HepG2 (cell line): ENCODE data around the gene ACADS. TPM values are rescaled to one million over a fixed set of nuclear protein-coding genes. Genes with fewer than 3 reads are reported as not detected.

ENCODE experiments used
- ATAC-seq: fragments of 200-7000 bp; cut with Tn5 transposase; 3 replicates; pipeline ENCODE4 v1.9.1; 2020; ENCODE audit warnings: mild to moderate bottlenecking, moderate library complexity
- BruUV-seq: library from RNA; stranded (reverse); fragments of 400-500 nt; replicated peaks from 2 replicates; lab custom pipeline; 2021; lab: Mats Ljungman, UMichigan
- CTCF ChIA-PET: fragments of 300-600 bp; formaldehyde crosslinking; extraction: SDS; loops from one replicate; lab custom pipeline; 2021; ENCODE audit warnings: low total read pairs, inconsistent platforms, low intra/inter-chr PET ratio; lab: Yijun Ruan, JAX
- POLR2A ChIA-PET: fragments of 350-600 bp; sonication (Branson Sonifier 250); formaldehyde crosslinking; loops from one replicate; lab custom pipeline; 2020; ENCODE audit warnings: antibody characterized with exemption, inconsistent platforms; lab: Yijun Ruan, JAX
- DNase-seq: peaks from one replicate; pipeline ENCODE4 v3.0.0-alpha.2; 2015; ENCODE audit warnings: low spot score
- FAIRE-seq: peaks from 3 replicates; lab custom pipeline; 2011; peaks lifted over from hg19 to GRCh38; lab: Jason Lieb, UNC
- H2AFZ ChIP-seq: one replicate; pipeline ENCODE4 v1.6.1; 2011; ENCODE audit warnings: low read length, inconsistent platforms
- H3K27ac ChIP-seq: fragments of 300-600 bp; 3 replicates; pipeline ENCODE4 v1.8.0; 2011; ENCODE audit warnings: mixed run types, mild to moderate bottlenecking, mixed read lengths, low read length, inconsistent platforms; ENCODE audit not compliant: insufficient read depth; ENCODE audit errors: extremely low read length
- H3K27me3 ChIP-seq, 2 experiments: fragments of 200-600 bp in 1 of 2; 2 replicates in 1 of 2; 3 replicates in 1 of 2; pipeline versions ENCODE4 v1.6.0 to v1.8.0; 2011; ENCODE audit warnings: low read length in 2 of 2, mild to moderate bottlenecking in 2 of 2, moderate library complexity in 2 of 2, inconsistent platforms in 1 of 2; ENCODE audit not compliant: insufficient read depth in 2 of 2, control insufficient read depth in 1 of 2
- H3K36me3 ChIP-seq, 2 experiments: fragments of 200-600 bp in 1 of 2; replicated peaks in 1 of 2; 2 replicates in 1 of 2; 3 replicates in 1 of 2; pipeline versions ENCODE4 v1.5.1 to v1.8.0; 2011; ENCODE audit warnings: low read length in 2 of 2, inconsistent platforms in 1 of 2; ENCODE audit not compliant: insufficient read depth in 2 of 2, control insufficient read depth in 1 of 2
- H3K4me1 ChIP-seq: 2 replicates; pipeline ENCODE4 v1.5.1; 2012; ENCODE audit warnings: low read length, inconsistent platforms; ENCODE audit not compliant: insufficient read depth
- H3K4me2 ChIP-seq: 2 replicates; pipeline ENCODE4 v1.6.0; 2011; ENCODE audit warnings: low read depth, low read length, inconsistent platforms
- H3K4me3 ChIP-seq, 3 experiments: fragments of 200-600 bp in 1 of 3; sonication (generic), shearing (Covaris generic) in 1 of 3; replicated peaks in 1 of 3; 2 replicates each; pipeline ENCODE4 v1.5.1; 2011 to 2016; ENCODE audit warnings: low read length in 3 of 3, inconsistent platforms in 2 of 3, low read depth in 2 of 3, mild to moderate bottlenecking in 2 of 3, control low read depth in 1 of 3, mixed read lengths in 1 of 3; ENCODE audit not compliant: insufficient read depth in 1 of 3
- H3K79me2 ChIP-seq: one replicate; pipeline ENCODE4 v1.6.1; 2011; ENCODE audit warnings: low read length, inconsistent platforms; ENCODE audit not compliant: insufficient read depth
- H3K9ac ChIP-seq: 2 replicates; pipeline ENCODE4 v1.6.0; 2011; ENCODE audit warnings: mild to moderate bottlenecking, low read depth, low read length, inconsistent platforms; ENCODE audit not compliant: insufficient read depth
- H3K9me3 ChIP-seq: 2 replicates; pipeline ENCODE4 v1.5.1; 2012; ENCODE audit warnings: mild to moderate bottlenecking, low read length
- H4K20me1 ChIP-seq: 2 replicates; pipeline ENCODE4 v1.6.0; 2011; ENCODE audit warnings: inconsistent platforms, mild to moderate bottlenecking, low read length, moderate library complexity; ENCODE audit not compliant: insufficient read depth
- ATRX ChIP-seq: sonication (generic); formaldehyde crosslinking; IDR thresholded peaks from 2 replicates; pipeline ENCODE4 v1.4.0; 2020; ENCODE audit warnings: missing genetic modification reagents, borderline replicate concordance
- HCFC1 ChIP-seq: fragments of 150-350 bp; IDR thresholded peaks from 2 replicates; pipeline ENCODE4 v1.6.1; 2014; ENCODE audit warnings: low read depth, low read length
- HOXA7 ChIP-seq: sonication (generic); formaldehyde crosslinking; IDR thresholded peaks from 2 replicates; pipeline ENCODE4 v1.8.1; 2022; ENCODE audit warnings: mild to moderate bottlenecking, missing genetic modification reagents, moderate library complexity
- JDP2 ChIP-seq: sonication (generic); formaldehyde crosslinking; IDR thresholded peaks from 2 replicates; pipeline ENCODE4 v1.8.1; 2022; ENCODE audit warnings: missing genetic modification reagents, borderline replicate concordance
- KLF6 ChIP-seq: IDR thresholded peaks from 2 replicates; pipeline ENCODE4 v1.8.0; 2016; ENCODE audit warnings: missing biosample characterization, missing genetic modification reagents
- NR2C2 ChIP-seq: sonication (generic); formaldehyde crosslinking; IDR thresholded peaks from 2 replicates; pipeline ENCODE4 v1.4.0; 2020; ENCODE audit warnings: missing genetic modification reagents, mild to moderate bottlenecking, moderate library complexity, borderline replicate concordance
- TEF ChIP-seq: sonication (generic); formaldehyde crosslinking; IDR thresholded peaks from 2 replicates; pipeline ENCODE4 v1.5.0; 2020; ENCODE audit warnings: missing genetic modification reagents
- THAP9 ChIP-seq: sonication (generic); formaldehyde crosslinking; IDR thresholded peaks from 2 replicates; pipeline ENCODE4; 2020; ENCODE audit warnings: missing genetic modification reagents, mild to moderate bottlenecking, borderline replicate concordance
- TOPORS ChIP-seq: sonication (generic); formaldehyde crosslinking; IDR thresholded peaks from 2 replicates; pipeline ENCODE4 v1.8.0; 2023; ENCODE audit warnings: mild to moderate bottlenecking, missing genetic modification reagents
- ZBTB14 ChIP-seq: sonication (generic); formaldehyde crosslinking; IDR thresholded peaks from 2 replicates; pipeline ENCODE4 v1.4.0; 2020; ENCODE audit warnings: missing genetic modification reagents
- ZBTB20 ChIP-seq: sonication (generic); formaldehyde crosslinking; IDR thresholded peaks from 2 replicates; pipeline ENCODE4 v1.8.1; 2023; ENCODE audit warnings: missing genetic modification reagents, low read depth, mild to moderate bottlenecking, borderline replicate concordance
- ZNF24 ChIP-seq: fragments of 450-650 bp; IDR thresholded peaks from 2 replicates; pipeline ENCODE4 v1.6.1; 2017; ENCODE audit warnings: antibody characterized with exemption, mild to moderate bottlenecking
- ZNF292 ChIP-seq: sonication (generic); formaldehyde crosslinking; IDR thresholded peaks from 2 replicates; pipeline ENCODE4 v1.8.1; 2022; ENCODE audit warnings: mild to moderate bottlenecking, low read depth, missing genetic modification reagents, borderline replicate concordance
- ZNF704 ChIP-seq: sonication (generic); formaldehyde crosslinking; IDR thresholded peaks from 2 replicates; pipeline ENCODE4 v1.8.1; 2023; ENCODE audit warnings: mild to moderate bottlenecking, inconsistent platforms, moderate library complexity, missing genetic modification reagents, borderline replicate concordance
- ZNF891 ChIP-seq: sonication (generic); formaldehyde crosslinking; IDR thresholded peaks from 2 replicates; pipeline ENCODE4 v1.5.0; 2020; ENCODE audit warnings: mild to moderate bottlenecking, missing genetic modification reagents
- ZSCAN20 ChIP-seq: sonication (generic); formaldehyde crosslinking; IDR thresholded peaks from 2 replicates; pipeline ENCODE4 v1.4.0; 2020; ENCODE audit warnings: missing genetic modification reagents, mild to moderate bottlenecking, borderline replicate concordance
- WGBS: methylation state at CpG from one replicate; pipeline ENCODE4 v1.1.6; 2017; ENCODE audit warnings: low lambda C conversion rate; 5-methylcytosine and 5-hydroxymethylcytosine counted together
- in situ Hi-C: cut with HindIII; loops from 2 replicates; pipeline ENCODE4 v1.10.0; 2017; ENCODE audit warnings: low pct_unique_long_range_greater_than_20kb; ENCODE audit not compliant: extremely low pct_ligation_motif_present
- intact Hi-C: fragments of 100-400 bp; cut with micrococcal nuclease; formaldehyde crosslinking; loops from one replicate; pipeline ENCODE4 v1.10.0; 2022; ENCODE audit not compliant: unreplicated experiment
- polyA plus RNA-seq, 8 experiments: library from polyadenylated mRNA; depleted of rRNA in 3 of 8; stranded (reverse) in 7 of 8; unstranded in 1 of 8; fragments of >200 nt; fragmentation: Illumina TruSeq in 4 of 8; extraction: Trizol in 4 of 8; gene quantifications; 2 replicates each; pipeline versions ENCODE4 v1.2.1 to v1.2.3, GENCODE V29; 2011 to 2016; ENCODE audit warnings: low read depth in 4 of 8, missing spikeins in 1 of 8, mixed read lengths in 1 of 8; ENCODE audit not compliant: insufficient read depth in 1 of 8
- total RNA-seq, 5 experiments: library from RNA; depleted of rRNA; stranded (reverse); fragments of >200 nt; fragmentation: Illumina TruSeq; extraction: Trizol; gene quantifications; 2 replicates each; pipeline ENCODE4 v1.2.3, GENCODE V29; 2016; ENCODE audit warnings: low read depth in 1 of 5

Gene ACADS
- total and polyA plus RNA-seq, 2 of the 13 experiments (the other 11 are each of a cell fraction or from before 2014, with no cell fraction given) = 17.4 to 27.7 TPM

GRCh38 chr12:120767071-120768024, 41.7 kb downstream of the ACADS start (continued):
- no peak for TF ChIP-seq TEF (CRISPR knock-in tag)
- TF ChIP-seq, all 625 proteins: peak for 0

- no peak overlapping the region for H2AFZ ChIP-seq
- no peaks in the 10 kb centered on the region for H3K27me3 ChIP-seq
- no peak overlapping the region for H3K4me3 ChIP-seq
- no peaks in the 10 kb centered on the region; the same call in 1 of the 2 replicates for H4K20me1 ChIP-seq
- no TSS peak for BruUV-seq
- DNase-seq (no peak), ATAC-seq (no peak), FAIRE-seq (no peak)
- H3K36me3 ChIP-seq = peaks cover 12 to 47% of the 10 kb centered on the region in 2 experiments
- in situ Hi-C loops (no loop called here), intact Hi-C loops (no loop called here)
- peaks cover 11% of the 10 kb centered on the region for H3K4me1 ChIP-seq
- no peak overlapping the region for H3K4me2 ChIP-seq
- ChIA-PET CTCF (no interaction called here), POLR2A (no interaction called here)
- no peaks in the 10 kb centered on the region for H3K79me2 ChIP-seq
- no peaks in the 10 kb centered on the region for H3K9me3 ChIP-seq
- 90% methylated on average over 11 of the region's 11 CpGs for WGBS
- H3K9ac ChIP-seq = no peak overlapping the region
- no peak overlapping the region for H3K27ac ChIP-seq
- no peak for TF ChIP-seq ZSCAN20
- TF ChIP-seq ZBTB20 (CRISPR knock-in tag) = no peak
- TF ChIP-seq HOXA7 = no peak
- no peak for TF ChIP-seq HCFC1
- no peak for TF ChIP-seq ZNF24
- TF ChIP-seq THAP9 = no peak
- no peak for TF ChIP-seq JDP2
- no peak for TF ChIP-seq ZNF704 (CRISPR knock-in tag)
- TF ChIP-seq ZNF292 = no peak
- no peak for TF ChIP-seq KLF6 (CRISPR knock-in tag)
- TF ChIP-seq ATRX (CRISPR knock-in tag) = no peak
- TF ChIP-seq TOPORS = no peak
- no peak for TF ChIP-seq ZNF891 (CRISPR knock-in tag)
- TF ChIP-seq NR2C2 (CRISPR knock-in tag) = no peak
- TF ChIP-seq ZBTB14 = no peak
Measured at GRCh38 chr12:120771097-120771496, 45.5 kb downstream of the ACADS start.
